Endothelial cell of umbilical vein (primary cell): ENCODE measurements around the gene CD68.

Experiments used
- CTCF ChIP-seq, 2 donors: IDR thresholded peaks; 1 replicate in 1 of 2; 2 replicates in 1 of 2; pipeline ENCODE4 v1.5.1; 2011; ENCODE audit warnings: low read length in 2 of 2, mild to moderate bottlenecking in 2 of 2, moderate library complexity in 2 of 2, control low read depth in 1 of 2, inconsistent platforms in 1 of 2, low read depth in 1 of 2; ENCODE audit not compliant: insufficient read depth in 1 of 2; ENCODE audit errors: extremely low read depth in 1 of 2
- EZH2 ChIP-seq: IDR thresholded peaks from 2 replicates; pipeline ENCODE4 v1.6.1; 2012; ENCODE audit warnings: borderline replicate concordance, low read depth, mild to moderate bottlenecking, moderate library complexity, low read length, inconsistent platforms; ENCODE audit not compliant: severe bottlenecking
- FOS ChIP-seq: IDR thresholded peaks from 2 replicates; pipeline ENCODE4 v1.6.1; 2011; ENCODE audit warnings: mild to moderate bottlenecking, low read length, moderate library complexity, borderline replicate concordance; ENCODE audit not compliant: insufficient read depth
- GATA2 ChIP-seq: IDR thresholded peaks from 2 replicates; pipeline ENCODE4 v1.7.0; 2011; ENCODE audit warnings: low read depth, mild to moderate bottlenecking, moderate library complexity, mixed read lengths, low read length; ENCODE audit not compliant: insufficient read length, insufficient read depth
- JUN ChIP-seq: IDR thresholded peaks from 2 replicates; pipeline ENCODE4 v1.6.1; 2011; ENCODE audit warnings: borderline replicate concordance, low read depth; ENCODE audit not compliant: insufficient read length, insufficient read depth
- MAX ChIP-seq: IDR thresholded peaks from 2 replicates; pipeline ENCODE4 v1.6.1; 2011; ENCODE audit not compliant: insufficient read depth, insufficient read length
- MYC ChIP-seq: IDR thresholded peaks from one replicate; pipeline ENCODE4 v1.6.1; 2011; ENCODE audit warnings: mild to moderate bottlenecking, low read depth, low read length
- POLR2A ChIP-seq: IDR thresholded peaks from 2 replicates; pipeline ENCODE4 v1.6.1; 2012; ENCODE audit warnings: low read depth, mild to moderate bottlenecking, control low read depth, low read length
- POLR2AphosphoS5 ChIP-seq: IDR thresholded peaks from 2 replicates; pipeline ENCODE4 v1.6.1; 2012; ENCODE audit warnings: low read depth, mild to moderate bottlenecking, control low read depth, low read length, moderate library complexity; ENCODE audit not compliant: insufficient read depth

- no peak for TF ChIP-seq CTCF (IDR thresholded peaks at IDR 0.05; ENCODE audit: extremely low read depth in 1 of 2, insufficient read depth in 1 of 2, low read depth in 1 of 2, low read length in 2 of 2)
- TF ChIP-seq EZH2, result no peak
- no peak for TF ChIP-seq MYC
- no peak for TF ChIP-seq MAX
- TF ChIP-seq POLR2A, result no peak
- TF ChIP-seq POLR2AphosphoS5, result no peak
- no peak for TF ChIP-seq GATA2
- no peak for TF ChIP-seq JUN
- TF ChIP-seq FOS, result no peak
Measured at GRCh38 chr17:7626307-7626706, 46.9 kb downstream of the CD68 start.
